ENCODE data around the gene C3orf22.

The C3orf22 gene

DNA sequence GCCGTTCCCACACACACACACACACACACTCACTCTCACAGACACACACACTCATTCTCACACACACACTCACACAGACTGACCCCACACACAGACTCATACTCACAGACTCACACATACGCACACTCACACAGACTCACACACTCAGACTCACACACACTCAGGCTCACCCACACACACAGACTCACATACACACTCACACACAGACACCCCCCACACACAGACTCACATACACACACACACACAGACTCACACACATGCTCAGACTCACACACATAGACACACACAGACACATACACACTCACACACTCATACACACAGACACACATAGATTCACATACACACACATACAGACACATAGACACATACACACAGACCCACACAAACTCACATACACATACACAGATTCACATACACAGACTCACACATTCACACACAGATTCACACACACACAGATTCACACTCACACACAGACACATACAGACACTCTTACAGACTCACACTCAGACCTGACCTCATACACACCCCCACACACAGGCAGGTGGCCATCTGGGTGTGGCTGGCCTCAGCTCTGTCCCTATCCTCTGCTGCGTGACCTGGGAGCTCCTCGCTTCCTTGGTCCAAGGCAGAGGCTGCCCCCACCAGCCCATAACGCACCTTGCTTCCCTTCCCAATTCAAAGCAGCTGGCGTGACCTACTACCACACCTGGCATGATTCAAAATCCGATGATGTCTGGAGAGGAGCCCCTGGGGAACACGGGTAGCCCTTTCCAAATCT, 1.9 kb downstream of the C3orf22 start:
- no peak for DNase-seq (ENCODE audit: low read depth in 2 of 3, low spot score in 1 of 3)

DNA sequence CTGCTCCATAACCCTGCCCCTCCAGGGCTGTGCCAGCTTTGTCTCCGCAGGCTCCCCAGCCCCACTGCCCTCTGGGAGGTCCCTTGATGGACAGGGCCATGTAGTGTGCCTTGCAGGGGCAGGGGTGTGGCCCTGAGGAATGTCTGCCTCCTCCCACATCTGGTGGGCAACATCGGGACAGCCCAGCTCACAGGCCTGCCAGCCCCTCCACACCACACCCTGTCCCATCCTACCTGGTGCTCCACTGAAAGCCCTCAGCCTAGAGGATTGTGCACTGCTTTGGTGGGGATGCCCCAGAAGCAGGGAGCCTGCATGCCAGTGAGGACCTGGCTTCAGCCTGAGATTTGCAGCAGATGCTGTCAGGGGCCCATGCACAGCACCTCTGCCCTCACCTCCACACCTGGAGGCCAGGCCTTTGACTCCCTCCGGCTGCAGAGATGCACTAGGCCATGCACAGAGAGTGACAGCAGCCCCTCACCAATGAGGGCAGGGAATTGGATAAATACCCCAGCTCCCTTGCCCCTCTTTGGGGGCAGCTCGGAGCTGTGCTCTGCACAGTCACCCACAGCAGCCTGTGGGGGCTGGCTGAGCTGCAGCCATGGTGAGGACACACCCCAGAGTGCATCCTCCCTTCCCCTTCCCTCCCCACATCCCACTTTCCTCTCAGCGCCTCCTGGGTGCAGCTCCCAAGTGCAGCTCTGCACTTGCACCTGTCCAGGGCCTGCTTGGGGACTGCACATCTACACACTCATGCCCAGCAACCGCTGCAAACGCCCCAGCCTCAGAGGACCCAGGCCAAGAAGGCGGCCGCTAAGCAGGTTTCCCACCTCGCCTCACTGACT, 2.7 kb downstream of the C3orf22 start:
- DNase-seq (ENCODE audit: low read depth in 2 of 3, low spot score in 1 of 3) = no peak

DNA sequence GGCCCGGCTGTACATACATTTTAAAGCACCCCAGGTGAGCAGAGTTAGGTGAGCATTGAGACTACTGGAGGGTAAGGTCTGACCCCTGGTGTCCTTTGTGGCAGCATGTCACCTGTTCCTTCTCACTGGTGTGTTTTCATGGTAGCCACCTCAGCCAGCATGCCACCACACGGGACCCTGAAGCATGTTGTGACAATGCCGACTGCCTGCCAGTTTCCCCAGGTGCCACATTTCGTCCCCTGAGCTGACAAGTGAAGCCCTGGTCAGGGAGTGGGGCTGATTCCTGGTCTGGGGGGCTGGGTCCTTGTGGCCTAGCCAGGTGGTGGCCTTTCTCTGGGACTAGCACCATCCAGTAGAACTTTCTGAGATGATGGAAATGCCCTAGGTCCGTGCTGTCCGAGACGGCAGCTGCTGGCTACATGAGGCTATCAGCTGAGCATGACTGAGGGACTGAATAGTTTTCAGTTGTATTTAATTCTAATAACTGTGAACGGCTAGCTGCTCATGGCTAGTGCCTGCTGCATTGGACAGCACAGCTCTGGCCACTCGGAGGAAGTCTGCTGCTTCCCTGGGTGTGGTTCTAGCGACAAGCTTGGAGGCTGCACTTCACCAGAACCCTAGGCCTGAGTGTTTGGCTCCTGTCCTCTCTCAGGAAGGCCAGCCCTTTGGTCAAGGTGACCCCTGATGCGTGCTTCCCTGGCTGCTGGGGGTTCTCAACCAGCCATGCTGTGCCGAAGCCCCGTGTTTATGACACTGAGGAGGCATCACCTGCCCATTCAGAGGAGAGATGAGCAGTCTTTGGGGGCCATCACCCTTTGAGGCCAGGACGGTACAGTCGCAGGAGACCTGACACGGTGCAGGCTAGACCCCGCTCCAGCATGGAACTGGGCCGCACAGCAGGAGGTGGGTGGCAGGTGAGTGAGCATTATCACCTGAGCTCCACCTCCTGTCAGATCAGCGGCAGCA, 3.9 kb downstream of the C3orf22 start:
- no peak for DNase-seq (ENCODE audit: low read depth in 2 of 3, low spot score in 1 of 3)

DNA sequence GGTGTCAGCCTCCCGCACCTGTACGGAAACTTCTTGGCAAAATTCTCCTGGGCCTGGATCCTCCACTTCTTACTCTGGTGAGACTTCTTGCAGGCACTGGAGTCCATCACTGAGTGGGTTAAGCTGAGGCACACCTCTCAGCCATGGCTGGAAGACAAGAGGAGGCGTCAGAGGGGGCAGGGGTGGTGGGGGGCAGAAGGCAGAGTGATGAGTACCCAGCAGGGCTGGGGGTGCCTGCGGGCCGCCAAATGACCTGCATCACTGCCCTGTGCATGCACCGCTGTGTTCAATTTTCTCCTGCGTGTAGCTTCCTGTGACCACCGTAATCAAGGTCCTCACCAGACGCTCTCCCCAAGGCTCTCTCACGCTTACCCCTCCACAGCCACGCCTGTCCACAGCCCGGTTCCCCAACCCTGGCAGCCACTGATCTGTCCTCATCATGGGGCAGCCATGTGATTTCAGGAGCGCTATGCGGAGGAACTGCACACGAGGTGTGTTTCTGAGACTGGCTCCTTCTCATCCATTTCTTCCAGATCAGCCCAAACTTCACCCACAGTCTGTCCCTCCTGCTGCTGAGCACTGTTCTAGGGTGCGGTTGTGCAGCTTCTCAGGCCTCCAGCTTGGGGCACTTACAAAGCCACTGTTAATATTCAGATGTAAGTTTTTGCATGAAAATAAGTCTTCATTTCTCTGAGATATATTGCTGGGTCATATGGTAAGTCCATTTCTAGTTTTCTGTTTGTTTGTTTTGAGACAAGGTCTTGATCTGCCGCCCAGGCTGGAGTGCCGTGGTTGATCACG, 5.2 kb downstream of the C3orf22 start:
- DNase-seq (ENCODE audit: low read depth in 2 of 3, low spot score in 1 of 3) = no peak

DNA sequence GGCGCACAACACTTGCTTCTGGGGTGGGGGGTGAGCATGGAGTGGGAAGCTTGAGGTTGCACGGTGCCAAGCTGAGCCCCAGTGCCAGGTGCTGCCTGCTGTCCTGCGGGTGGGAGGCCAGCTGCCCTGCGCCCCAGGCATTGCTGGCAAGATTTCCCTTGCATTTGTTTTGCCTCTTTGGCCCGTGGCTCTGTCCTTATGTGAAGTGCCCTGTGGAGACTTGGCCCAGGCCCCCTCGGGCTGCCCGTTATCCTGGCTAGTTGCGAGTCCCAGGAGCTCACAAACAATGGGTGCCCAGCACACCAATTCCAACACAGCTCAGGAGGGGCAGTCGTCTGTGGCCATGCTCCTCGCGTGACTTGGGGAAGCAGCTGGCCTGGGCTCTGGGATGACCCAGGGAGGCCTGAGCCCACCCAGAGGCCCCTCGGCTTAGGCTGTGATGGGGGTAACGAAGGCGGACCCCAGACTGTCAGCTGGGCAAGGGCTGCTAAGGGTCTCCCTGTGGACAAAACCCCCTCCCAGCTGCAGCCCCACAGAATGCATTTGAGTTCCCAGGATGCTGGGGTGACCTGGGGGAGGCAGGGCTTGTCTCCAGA, 5.9 kb downstream of the C3orf22 start:
- DNase-seq (ENCODE audit: low read depth in 2 of 3, low spot score in 1 of 3) = no peak

DNA sequence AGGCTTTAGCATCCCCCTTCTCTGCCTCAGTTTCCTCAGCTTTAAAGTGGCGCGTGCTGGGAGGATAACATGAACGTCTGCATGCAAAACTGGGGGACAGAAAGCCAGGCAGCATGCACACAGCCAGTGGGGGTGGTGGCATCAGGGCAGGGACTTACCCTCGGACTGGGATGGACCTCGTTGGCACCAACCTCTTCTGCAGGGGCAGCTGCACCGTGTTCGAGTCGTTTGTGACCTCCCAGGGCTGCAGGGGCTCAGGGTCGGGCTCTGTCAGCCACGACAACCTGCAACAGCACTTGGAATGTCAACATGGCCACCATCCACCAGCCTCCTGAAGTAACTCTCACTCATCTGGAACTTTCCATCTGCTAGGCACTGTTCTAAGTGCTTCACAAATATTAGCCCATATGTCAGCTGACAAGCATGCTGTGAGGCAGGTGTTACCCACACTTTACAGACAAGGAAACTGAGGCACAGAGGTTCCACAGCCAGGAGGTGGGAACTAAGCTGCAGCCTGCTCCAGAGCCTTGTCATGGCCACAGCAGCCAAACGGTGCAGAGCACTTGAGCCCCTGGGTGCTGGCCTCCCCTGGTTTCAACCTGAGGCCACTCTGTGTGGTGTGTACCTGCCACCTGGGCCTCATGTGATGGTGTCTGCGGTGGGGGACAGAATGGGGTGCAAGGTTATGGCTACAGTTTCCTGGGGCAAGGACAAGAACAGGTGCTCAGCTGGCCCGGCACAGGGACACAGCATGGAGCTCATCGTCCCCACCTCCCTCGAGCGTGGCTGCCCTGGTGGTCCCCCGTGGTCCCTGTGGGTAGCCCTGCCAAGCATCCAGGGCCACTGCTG, 6.7 kb downstream of the C3orf22 start:
- no peak for DNase-seq (ENCODE audit: low read depth in 2 of 3, low spot score in 1 of 3)

DNA sequence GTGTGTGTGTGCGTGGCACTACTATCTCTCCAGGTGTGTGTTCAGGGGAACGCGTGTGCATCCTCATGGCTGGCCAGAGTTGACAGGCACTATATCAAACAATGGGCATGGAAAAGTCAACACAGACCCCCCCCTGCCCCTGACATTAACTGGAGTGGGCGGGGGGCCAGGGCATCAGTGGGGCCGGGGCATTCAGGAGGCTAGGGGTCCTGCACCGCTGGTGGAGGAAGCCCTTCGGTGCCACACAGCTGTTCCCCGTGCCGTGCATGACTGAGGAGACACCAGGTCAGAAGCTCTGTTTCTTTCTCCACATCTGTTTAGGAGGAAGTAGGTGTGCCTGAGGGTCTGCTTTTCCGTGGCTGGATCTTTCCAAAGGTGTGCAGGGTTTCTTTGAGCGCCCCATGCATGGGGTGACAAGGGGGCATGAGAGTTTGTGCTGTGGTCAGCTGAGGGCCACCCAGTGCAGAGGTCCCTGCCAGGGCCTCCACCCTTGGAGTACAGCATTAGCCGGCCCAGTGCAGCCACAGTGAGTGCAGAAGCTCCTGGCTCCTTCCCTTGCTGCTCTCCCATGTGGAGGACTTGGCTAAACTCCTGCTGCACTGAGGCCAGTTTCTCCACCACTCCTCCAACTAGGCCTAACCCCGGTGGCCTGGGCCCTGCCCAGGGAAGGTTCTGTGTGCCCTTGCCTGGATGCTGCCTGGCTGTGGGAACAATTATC, 7.5 kb downstream of the C3orf22 start:
- no peak for DNase-seq (ENCODE audit: low read depth in 2 of 3, low spot score in 1 of 3)

DNA sequence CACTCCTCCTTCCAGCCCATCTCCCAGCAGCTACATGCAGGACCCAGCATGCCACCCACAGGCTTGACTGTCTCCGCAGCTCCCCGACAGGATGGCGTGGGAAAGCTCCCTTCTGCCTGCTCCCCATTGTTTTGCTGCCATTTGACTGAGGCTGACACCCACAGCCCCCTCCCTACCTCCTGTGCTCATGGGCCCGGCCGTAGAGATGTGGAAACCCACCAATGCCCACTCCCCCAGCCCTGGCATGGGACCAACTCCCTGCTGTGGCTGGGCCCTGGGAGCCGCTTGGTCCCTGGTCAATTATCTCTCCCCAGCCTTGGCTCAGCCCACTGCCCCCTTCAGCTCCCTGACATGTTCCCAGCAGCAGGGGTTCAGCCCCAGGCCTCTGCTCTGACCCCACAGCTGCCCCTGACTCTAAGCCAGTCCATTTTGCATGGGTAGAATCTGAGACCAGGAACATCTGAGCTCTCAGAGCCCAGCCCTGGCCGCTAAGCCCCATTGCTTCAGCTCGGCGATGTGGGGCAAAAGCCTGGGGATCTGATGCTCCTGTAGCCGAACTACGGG, 8.2 kb downstream of the C3orf22 start:
- DNase-seq (ENCODE audit: low read depth in 2 of 3, low spot score in 1 of 3) = no peak

DNA sequence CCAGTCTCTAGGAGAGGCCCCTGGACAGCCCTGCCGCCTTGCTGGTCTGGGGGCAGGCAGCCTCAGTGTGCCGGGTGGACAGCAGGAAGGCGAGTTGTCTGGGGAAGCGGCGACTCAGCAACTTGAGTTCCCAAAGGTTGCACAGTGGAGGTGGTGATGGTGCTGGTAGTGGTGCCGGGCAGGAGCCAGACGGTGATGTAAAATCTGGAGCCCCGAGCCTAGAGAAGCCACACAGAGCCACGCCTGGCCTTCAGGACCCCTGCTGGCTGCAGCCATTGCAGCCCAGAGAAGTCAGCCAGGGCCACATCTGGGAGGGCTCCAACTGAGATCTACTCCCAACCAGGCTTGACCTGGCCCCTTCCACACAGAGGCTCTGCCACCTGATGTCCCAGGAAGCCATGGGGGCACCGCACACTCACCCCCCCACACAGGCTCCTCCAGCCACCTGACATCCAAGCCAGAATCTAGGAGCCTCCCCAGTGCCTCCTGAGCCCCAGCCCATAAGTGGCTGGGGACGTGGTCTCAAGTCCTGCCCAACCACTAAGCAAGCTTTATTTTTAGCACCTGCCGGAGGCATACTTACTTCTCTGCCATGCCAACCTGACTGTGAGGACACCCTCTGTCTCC, 8.8 kb downstream of the C3orf22 start:
- DNase-seq (ENCODE audit: low read depth in 2 of 3, low spot score in 1 of 3) = no peak

DNA sequence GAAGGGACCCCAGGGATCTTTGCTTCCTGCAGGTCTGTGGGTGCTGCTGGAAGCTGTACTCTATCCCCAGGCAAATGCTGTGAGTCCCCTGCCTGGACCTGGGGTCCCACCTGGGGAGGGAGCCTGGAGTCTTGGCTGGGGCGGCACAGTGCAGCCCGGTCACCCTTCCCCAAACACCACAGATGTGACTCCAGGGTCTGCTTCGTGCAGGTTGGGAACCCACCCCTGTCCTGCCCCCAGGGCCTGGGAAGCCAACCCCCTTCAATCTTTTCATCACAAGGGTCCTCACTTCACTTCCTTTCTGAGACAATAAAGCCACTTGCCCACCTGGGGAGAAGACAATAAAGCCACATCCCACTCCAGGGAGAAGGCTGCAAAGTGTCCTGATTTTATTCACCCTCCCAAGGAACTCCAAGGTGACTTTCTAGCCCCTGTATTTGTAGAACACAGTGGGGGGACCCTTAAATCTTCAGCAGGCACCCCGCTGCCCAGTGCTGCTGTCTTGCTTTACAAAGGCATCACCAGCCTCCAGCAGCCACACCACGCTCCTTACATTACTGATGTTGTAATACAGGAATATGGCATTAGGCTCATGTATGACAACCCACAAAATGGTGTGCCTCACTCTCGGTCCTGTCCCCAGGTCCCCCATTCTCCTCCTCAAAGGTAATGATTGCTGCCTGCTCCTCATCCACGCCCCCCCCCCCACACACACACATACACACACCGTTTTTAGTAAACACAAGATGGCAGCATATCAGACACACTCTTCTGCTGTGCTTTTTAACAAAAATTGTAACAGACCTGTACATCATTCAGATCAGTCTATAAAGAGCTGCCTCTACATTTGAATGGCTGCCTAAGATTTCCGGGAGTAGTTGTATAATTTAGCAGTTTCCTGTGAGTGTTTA, 9.9 kb downstream of the C3orf22 start:
- DNase-seq (ENCODE audit: low read depth in 2 of 3, low spot score in 1 of 3) = no peak

DNA sequence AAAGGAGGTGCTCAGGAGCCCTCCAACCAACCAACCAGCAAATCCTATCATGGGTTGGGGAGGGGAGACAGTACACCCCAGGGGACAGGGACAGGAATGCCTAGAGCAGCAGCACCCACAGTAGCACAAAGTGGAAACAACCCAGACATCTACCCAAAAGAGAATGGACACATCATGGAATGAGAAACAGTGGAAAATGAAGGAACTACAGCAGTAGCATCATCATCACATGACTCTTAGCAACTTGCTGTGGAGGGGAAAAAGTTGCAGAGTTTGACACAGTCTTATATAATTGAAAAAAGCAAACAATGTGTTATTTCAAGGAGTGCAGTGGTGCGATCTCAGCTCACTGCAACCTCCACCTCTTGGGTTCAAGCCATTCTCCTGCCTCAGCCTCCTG, 11.0 kb downstream of the C3orf22 start:
- DNase-seq (ENCODE audit: low read depth in 2 of 3, low spot score in 1 of 3) = no peak

DNA sequence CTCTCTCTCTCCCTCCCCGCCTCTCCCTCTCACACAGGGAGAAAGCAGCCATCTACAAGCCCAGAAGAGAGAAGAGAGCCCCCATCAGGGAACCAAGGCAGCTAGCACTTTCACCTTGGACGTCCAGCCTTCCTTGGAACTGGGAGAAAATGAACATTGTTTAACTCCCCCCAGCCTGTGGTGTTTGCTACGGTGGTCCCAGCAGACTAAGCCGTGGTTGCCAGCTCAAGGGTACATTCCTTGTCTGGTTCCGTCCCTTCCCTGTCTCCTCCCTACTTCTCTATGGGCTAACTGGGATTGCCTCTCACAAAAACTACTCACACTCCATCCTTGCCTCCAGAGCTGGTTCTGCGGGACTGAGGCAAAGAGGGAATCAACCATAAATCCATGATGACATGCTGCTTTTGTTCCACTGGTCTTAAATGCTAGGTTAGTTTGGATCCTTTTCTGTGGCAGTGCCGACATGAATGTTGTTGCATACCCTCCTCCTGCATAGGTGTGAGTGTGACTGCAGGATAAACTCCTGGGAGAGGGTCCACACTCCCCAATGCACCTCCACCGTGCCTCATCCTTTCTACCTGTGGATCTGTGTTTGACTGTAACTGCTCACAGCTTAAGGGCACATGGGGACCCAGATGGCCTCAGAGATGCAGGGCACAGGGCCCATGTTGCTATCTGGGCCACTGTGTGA, 12.0 kb downstream of the C3orf22 start:
- DNase-seq (ENCODE audit: low read depth in 2 of 3, low spot score in 1 of 3) = no peak

DNA sequence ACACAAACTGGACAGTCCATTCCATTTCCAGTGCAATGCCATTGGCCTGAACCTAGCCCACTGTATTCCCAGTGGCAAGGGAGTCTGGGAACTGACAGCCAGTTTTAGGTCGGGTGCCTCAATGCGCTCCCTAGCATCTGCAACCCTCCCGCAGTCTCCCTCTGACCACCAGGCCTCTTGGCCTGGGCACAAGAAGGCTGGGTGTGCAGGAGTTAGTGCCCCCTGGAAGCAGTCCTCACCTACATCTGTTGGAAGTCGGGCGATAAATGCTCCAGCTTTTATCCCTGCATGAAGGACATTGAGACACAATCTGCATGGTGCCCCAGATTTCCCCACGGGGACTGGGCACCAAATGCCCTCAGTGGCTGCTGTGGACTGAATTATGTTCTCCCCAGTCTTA, 12.7 kb downstream of the C3orf22 start:
- no peak for DNase-seq (ENCODE audit: low read depth in 2 of 3, low spot score in 1 of 3)

DNA sequence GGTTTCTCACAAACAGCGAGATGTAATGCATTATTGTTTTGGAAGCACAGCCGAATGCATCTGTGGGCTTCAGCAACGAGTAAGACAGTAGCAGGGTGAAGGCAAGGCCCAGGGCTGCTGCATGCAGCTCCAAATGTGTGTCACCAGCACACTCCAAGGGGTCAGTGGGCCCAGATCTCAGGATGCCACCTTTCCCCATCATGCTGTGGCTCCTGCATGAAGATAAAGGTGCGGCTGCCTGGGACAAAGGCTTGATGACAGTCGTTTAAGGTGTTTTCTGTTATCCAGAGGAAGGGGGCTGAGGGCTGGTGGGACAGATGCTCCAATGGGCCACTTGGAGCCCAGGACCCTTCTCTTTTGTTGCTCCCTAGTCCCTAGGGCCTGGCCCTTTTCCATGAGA, 13.2 kb downstream of the C3orf22 start:
- no peak for DNase-seq (ENCODE audit: low read depth in 2 of 3, low spot score in 1 of 3)

DNA sequence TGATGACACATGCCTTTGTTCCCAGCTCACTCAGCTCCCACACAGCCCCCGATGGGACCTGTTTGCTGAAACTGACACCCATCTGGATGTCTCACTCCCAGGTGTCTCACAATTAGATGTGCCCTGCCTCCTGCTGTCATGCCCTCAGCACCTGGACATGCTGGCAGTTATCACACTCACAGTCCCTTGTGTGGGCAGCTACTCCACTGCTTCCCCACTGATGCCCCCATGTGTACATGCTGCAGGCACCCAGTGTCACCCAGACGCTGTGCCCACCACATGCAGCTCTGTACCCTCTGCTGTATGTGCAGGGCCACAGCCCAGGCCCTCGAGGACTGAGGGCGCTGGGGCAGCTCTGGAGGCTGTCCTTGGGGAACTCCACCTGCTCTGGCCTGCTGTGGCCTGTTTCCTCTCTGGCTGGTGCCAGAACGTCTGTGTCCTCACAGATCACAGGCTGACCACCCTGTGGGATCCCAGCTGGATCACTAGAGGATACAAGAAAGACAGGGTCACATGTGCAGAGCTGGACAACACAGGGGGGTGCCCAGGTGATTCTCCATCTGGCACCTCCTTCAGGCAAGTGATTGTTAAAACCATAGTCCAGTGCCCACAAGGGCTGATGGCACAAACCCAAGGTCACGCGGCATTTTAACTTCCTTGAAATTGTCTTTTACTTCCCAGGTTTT, 14.0 kb downstream of the C3orf22 start:
- DNase-seq (ENCODE audit: low read depth in 2 of 3, low spot score in 1 of 3) = no peak
